Progenitor cell of endocrine pancreas (in vitro differentiated cells): Measurements from ENCODE around the gene ST7. TPM values are rescaled to one million over a fixed set of nuclear protein-coding genes. Genes with fewer than 3 reads are reported as not detected.

Source experiments
- DNase-seq: peaks from one replicate; pipeline ENCODE4 v3.0.0; 2021; ENCODE audit warnings: low spot score; ENCODE audit not compliant: unreplicated experiment
- H3K27ac Mint-ChIP-seq: 2 replicates; pipeline ENCODE4 v1.8.0; 2021; ENCODE audit warnings: mild to moderate bottlenecking, moderate library complexity, mixed read lengths
- H3K27me3 Mint-ChIP-seq: 2 replicates; pipeline ENCODE4 v1.8.0; 2021; ENCODE audit warnings: mixed read lengths
- H3K36me3 Mint-ChIP-seq: 2 replicates; pipeline ENCODE4 v1.8.0; 2022; ENCODE audit warnings: mixed read lengths; ENCODE audit not compliant: insufficient read depth
- H3K4me1 Mint-ChIP-seq: 2 replicates; pipeline ENCODE4 v1.8.0; 2021; ENCODE audit warnings: low read depth, mixed read lengths
- H3K4me3 Mint-ChIP-seq: 2 replicates; pipeline ENCODE4 v1.8.0; 2021; ENCODE audit warnings: low read depth, mild to moderate bottlenecking, moderate library complexity, mixed read lengths
- H3K9me3 Mint-ChIP-seq: 2 replicates; pipeline ENCODE4 v1.8.0; 2021; ENCODE audit warnings: low read depth, mixed read lengths
- CTCF ChIP-seq: fragments of 200-600 bp; sonication (generic); IDR thresholded peaks from one replicate; pipeline ENCODE4 v1.5.0; 2021; ENCODE audit warnings: antibody characterized with exemption, mild to moderate bottlenecking; ENCODE audit not compliant: unreplicated experiment
- long read RNA-seq: library from polyadenylated mRNA; unstranded; transcript quantifications from one replicate; pipeline ENCODE4 v2.0.0, GENCODE V29; 2020
- total RNA-seq: library from RNA; stranded (reverse); gene quantifications from 2 replicates; pipeline ENCODE4 v1.2.1, GENCODE V29; 2021

ST7 gene
- total RNA-seq = 21.9 and 24.8 TPM in 2 replicates
- long read RNA-seq, transcript ST7-204 (15 exons, 2,113 nt) = minor isoform, 7 of 41 reads
- long read RNA-seq, transcript ST7-208 (15 exons, 2,110 nt) = major isoform, 16 of 41 reads
- long read RNA-seq, partial matches to known transcripts = 5 of 41 reads
- long read RNA-seq, other reads (novel, unspliced or antisense) = 9 of 41 reads

- Mint-ChIP-seq H3K9me3 (no peaks in the 10 kb centered on the region), H3K27me3 (no peaks in the 10 kb centered on the region), H3K4me3 (peak within 1 kb of the TSS; percentile 94), H3K27ac (peak within 1 kb of the TSS; percentile 99), H3K4me1 (peaks cover 20% of the 10 kb centered on the region), H3K36me3 (peaks cover 2% of the 10 kb centered on the region)
- peak; percentile 27 for DNase-seq
- no peak for TF ChIP-seq CTCF
These were observed at the start of gene ST7 for GRCh38 chr7:116953372-116953905. ST7 (plus strand) TSS chr7:116953501; CDS start chr7:116953541, 40 bp downstream.

GRCh38 chr7:116906391-116906790 is 46.9 kb upstream of the ST7 start:
- Mint-ChIP-seq H3K9me3 (no peaks in the 10 kb centered on the region), H3K4me1 (peaks cover 14% of the 10 kb centered on the region), H3K4me3 (no peak overlapping the region), H3K27ac (peak overlapping the region; percentile 22), H3K27me3 (no peaks in the 10 kb centered on the region), H3K36me3 (peaks cover 34% of the 10 kb centered on the region)
- DNase-seq = no peak
- no peak for TF ChIP-seq CTCF

- Mint-ChIP-seq H3K9me3 (peaks cover 7% of the 10 kb centered on the region), H3K27ac (no peak overlapping the region), H3K4me1 (peaks cover 14% of the 10 kb centered on the region), H3K27me3 (no peaks in the 10 kb centered on the region), H3K36me3 (peaks cover 44% of the 10 kb centered on the region), H3K4me3 (no peak overlapping the region)
- TF ChIP-seq CTCF = no peak
- no peak for DNase-seq
These were observed 42.9 kb upstream of the ST7 start for GRCh38 chr7:116910383-116910782.

GRCh38 chr7:116911801-116912200 is 41.5 kb upstream of the ST7 start:
- H3K4me3 Mint-ChIP-seq = no peak overlapping the region
- H3K36me3 Mint-ChIP-seq = peaks cover 47% of the 10 kb centered on the region
- peaks cover 7% of the 10 kb centered on the region for H3K9me3 Mint-ChIP-seq
- peaks cover 6% of the 10 kb centered on the region for H3K4me1 Mint-ChIP-seq
- no peak for DNase-seq
- no peaks in the 10 kb centered on the region for H3K27me3 Mint-ChIP-seq
- H3K27ac Mint-ChIP-seq = no peak overlapping the region
- no peak for TF ChIP-seq CTCF

- Mint-ChIP-seq H3K9me3 (peaks cover 7% of the 10 kb centered on the region), H3K27ac (no peak overlapping the region), H3K36me3 (peaks cover 47% of the 10 kb centered on the region), H3K4me1 (peaks cover 3% of the 10 kb centered on the region), H3K27me3 (no peaks in the 10 kb centered on the region), H3K4me3 (no peak overlapping the region)
- no peak for TF ChIP-seq CTCF
- DNase-seq = no peak
These were observed 40.9 kb upstream of the ST7 start for GRCh38 chr7:116912269-116912909.
